Bronchial epithelial cell (primary cell): ENCODE results near the gene UNC79. TPM values are rescaled to one million over a fixed set of nuclear protein-coding genes. Genes with fewer than 3 reads are reported as not detected.
"Not testable (repeated sequence)": the region's sequence is repeated elsewhere in the genome, so short reads cannot be mapped to it uniquely, and the experiment has no call there.

ENCODE experiments used
- DNase-seq: peaks from one replicate; pipeline ENCODE4 v3.0.0-alpha.2; 2010; ENCODE audit warnings: low read depth
- FAIRE-seq: peaks from 2 replicates; lab custom pipeline; 2011; peaks lifted over from hg19 to GRCh38; lab: Jason Lieb, UNC
- H3K27me3 ChIP-seq: 2 replicates; pipeline ENCODE4 v1.5.1; 2011; ENCODE audit warnings: low read length; ENCODE audit not compliant: control insufficient read depth, insufficient read depth
- H3K36me3 ChIP-seq: 2 replicates; pipeline ENCODE4 v1.5.1; 2011; ENCODE audit warnings: low read length; ENCODE audit not compliant: control insufficient read depth, insufficient read depth
- H3K4me3 ChIP-seq: 2 replicates; pipeline ENCODE4 v1.5.1; 2011; ENCODE audit warnings: mild to moderate bottlenecking, low read depth, low read length, control low read depth
- total RNA-seq: library from RNA; depleted of rRNA; stranded (reverse); fragments of >200 nt; gene quantifications from 2 replicates; pipeline ENCODE4 v1.2.1, GENCODE V29; 2014
- TF ChIP-seq, protein P1 (sequence below): IDR thresholded peaks from 2 replicates; pipeline ENCODE4 v1.5.1; 2011; ENCODE audit warnings: mild to moderate bottlenecking, moderate library complexity, low read length, control low read depth, inconsistent platforms; ENCODE audit not compliant: insufficient read depth, severe bottlenecking

Gene UNC79
- total RNA-seq, 1 donor from 2014 or later, result under 0.01 TPM

DNA sequence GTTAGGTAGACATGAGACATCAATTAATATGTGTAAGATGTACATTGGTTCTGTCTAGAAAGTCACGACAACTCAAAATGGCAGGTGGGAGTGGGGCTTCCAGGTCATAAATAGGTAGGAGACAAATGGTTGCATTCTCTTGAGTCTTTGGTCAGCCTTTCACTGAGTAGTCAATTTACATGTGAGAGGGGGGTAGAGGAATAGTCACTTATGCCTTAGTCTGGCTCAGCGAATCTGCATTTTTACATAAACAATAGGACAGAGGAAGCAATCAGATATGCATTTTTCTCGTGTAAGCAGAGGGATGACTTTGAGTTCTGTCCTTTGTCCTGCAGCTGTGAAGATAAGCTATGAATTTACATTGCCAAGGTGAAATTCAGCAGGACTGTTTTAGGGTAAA lies 27.8 kb upstream of the UNC79 start:
- FAIRE-seq (no peak), DNase-seq (no peak)
- TF ChIP-seq, protein P1, sequence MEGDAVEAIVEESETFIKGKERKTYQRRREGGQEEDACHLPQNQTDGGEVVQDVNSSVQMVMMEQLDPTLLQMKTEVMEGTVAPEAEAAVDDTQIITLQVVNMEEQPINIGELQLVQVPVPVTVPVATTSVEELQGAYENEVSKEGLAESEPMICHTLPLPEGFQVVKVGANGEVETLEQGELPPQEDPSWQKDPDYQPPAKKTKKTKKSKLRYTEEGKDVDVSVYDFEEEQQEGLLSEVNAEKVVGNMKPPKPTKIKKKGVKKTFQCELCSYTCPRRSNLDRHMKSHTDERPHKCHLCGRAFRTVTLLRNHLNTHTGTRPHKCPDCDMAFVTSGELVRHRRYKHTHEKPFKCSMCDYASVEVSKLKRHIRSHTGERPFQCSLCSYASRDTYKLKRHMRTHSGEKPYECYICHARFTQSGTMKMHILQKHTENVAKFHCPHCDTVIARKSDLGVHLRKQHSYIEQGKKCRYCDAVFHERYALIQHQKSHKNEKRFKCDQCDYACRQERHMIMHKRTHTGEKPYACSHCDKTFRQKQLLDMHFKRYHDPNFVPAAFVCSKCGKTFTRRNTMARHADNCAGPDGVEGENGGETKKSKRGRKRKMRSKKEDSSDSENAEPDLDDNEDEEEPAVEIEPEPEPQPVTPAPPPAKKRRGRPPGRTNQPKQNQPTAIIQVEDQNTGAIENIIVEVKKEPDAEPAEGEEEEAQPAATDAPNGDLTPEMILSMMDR, result no peak
- H3K4me3 ChIP-seq, result no peak overlapping the region
- no peaks in the 10 kb centered on the region for H3K36me3 ChIP-seq
- H3K27me3 ChIP-seq, result no peaks in the 10 kb centered on the region

DNA sequence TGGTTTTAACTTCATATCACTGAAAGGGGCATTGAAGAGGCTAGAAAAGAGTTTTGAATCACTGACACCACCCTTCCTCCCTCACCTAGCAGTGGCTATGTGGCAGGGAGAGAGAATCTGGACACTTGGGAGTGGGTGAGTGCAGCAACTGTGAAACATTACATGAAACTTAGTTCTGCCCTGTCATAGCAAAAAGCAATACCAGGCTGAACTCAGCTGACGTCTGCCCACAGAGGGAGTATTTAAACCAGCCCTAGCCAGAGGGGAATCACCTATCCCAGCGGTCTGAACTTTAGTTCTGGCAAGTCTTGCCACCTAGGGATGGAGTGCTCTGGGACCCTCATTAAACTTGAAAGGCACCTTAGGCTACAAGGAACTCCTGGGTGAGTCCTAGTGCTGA lies 20.7 kb upstream of the UNC79 start:
- no peak overlapping the region for H3K4me3 ChIP-seq
- H3K27me3 ChIP-seq, result no peaks in the 10 kb centered on the region
- TF ChIP-seq, protein P1, result no peak
- H3K36me3 ChIP-seq, result no peaks in the 10 kb centered on the region
- FAIRE-seq (no peak), DNase-seq (no peak)

DNA sequence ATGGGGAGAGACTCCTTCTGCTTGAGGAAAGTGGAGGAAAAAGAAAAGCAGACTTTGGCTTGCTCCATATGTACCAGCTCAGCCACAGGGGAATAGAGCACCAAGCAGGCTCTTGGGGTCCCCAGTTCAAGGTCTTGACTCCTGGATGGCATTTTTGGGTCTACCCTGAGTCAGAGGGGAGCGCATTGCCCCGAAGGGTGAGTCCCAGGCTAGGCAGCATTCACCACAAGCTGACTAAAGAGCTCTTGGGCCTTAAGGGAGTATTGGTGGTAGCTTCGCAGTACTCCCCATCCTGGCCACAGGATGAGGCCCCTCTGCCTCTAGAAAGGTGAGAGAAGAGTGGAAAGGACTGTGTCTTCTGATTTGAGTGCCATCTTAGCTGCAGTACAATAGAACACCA lies 19.8 kb upstream of the UNC79 start:
- no peak for DNase-seq
- Histone ChIP-seq H3K36me3 (no peaks in the 10 kb centered on the region), H3K27me3 (no peaks in the 10 kb centered on the region), H3K4me3 (no peak overlapping the region)
- TF ChIP-seq, protein P1, result no peak
- FAIRE-seq, result no peak

DNA sequence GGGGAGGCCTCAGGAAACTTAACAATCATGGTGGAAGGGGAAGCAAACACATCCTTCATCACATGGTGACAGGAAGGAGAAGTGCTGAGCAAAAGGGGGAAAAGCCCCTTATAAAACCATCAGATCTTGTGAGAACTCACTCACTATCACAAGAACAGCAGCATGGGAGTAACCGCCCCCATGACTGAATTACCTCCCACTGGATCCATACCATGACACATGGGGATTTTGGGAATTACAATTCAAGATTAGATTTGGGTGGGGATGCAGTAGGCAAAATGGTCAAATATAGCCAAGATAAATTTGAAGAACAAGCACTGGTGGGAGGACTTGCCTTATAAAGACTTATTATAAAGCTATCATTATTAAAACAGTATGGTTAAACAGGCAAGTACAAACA lies 5.6 kb upstream of the UNC79 start:
- H3K4me3 ChIP-seq, DNase-seq, FAIRE-seq: not testable (repeated sequence)

DNA sequence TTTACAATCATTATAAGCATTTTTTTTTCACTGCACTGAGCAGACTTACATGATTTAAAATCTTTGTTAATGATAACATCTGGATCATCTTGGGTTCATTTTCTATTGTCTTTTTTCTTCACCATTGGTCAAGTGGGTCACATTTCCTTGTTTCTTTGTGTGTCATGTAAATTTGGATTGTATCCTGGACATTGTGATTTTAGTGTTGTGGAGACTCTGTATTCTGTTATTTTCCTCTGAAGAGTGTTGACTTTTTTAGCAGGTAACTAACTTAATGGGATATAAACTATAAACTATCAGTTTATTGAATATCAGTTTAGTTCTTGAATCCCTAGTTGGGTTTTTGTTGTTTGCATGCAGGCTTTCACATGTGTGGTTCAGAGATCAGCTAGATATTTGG lies 4.0 kb upstream of the UNC79 start:
- H3K27me3 ChIP-seq, result peaks cover 9% of the 10 kb centered on the region
- H3K36me3 ChIP-seq, result no peaks in the 10 kb centered on the region
- FAIRE-seq, result no peak
- TF ChIP-seq, protein P1, result no peak
- no peak overlapping the region for H3K4me3 ChIP-seq
- no peak for DNase-seq

More for the DNA sequence above, 5.6 kb upstream of the UNC79 start:
- H3K36me3 ChIP-seq, H3K27me3 ChIP-seq: not testable (repeated sequence)

DNA sequence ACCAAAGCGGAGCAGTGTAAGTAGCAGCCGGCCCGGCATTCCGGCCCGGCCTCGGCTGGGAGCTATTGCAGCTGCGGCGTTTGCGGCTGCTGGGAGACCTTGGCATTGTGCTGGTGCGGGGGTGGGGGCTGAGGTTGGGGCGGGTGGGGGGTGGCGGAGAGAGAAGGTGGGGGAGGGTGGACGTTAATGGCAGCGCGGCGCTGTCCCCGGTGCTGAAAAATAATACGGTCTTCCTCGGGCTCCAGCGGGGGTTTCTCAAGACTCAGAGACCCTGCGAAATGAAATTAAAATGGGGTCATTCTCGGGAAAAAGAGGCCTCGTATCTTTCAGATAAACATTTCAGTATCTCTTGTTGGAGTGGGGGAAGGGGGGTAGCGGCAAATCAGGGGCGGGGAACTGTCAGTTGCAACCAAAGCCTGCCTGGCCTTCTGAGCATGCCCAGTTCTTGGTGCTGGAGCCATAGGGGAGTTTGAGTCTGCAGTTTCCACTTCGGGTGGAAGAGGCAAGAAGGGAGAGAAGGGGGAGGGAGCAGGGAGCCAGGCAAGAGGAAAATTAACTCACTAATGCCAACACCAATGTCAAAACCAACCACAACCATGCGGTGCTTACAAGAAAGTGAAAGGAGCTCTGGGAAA lies 414 bp downstream of the UNC79 start:
- no peak for FAIRE-seq
- peaks cover 9% of the 10 kb centered on the region for H3K27me3 ChIP-seq
- H3K36me3 ChIP-seq, result no peaks in the 10 kb centered on the region
- no peak overlapping the region for H3K4me3 ChIP-seq
- TF ChIP-seq, protein P1, result no peak
- no peak for DNase-seq
